Tibial nerve (tissue), 4 donors: ENCODE measurements around the gene STN1.

Source experiments
- CTCF ChIP-seq, 5 experiments: fragments of 200-600 bp in 3 of 5; fragments of 450-650 bp in 2 of 5; sonication (generic) in 3 of 5; IDR thresholded peaks; one replicate each; pipeline ENCODE4 v1.5.1; 2016 to 2019; ENCODE audit warnings: antibody characterized with exemption in 5 of 5, mild to moderate bottlenecking in 3 of 5, moderate library complexity in 2 of 5
- EP300 ChIP-seq, 2 donors: sonication (generic); formaldehyde crosslinking; IDR thresholded peaks; one replicate each; pipeline ENCODE4 v1.6.1; 2017; ENCODE audit warnings: antibody characterized with exemption in 2 of 2, mild to moderate bottlenecking in 1 of 2
- POLR2A ChIP-seq, 2 donors: fragments of 450-650 bp; IDR thresholded peaks; one replicate each; pipeline ENCODE4 v1.6.1; 2017; ENCODE audit warnings: antibody characterized with exemption in 2 of 2, mild to moderate bottlenecking in 2 of 2, moderate library complexity in 2 of 2

GRCh38 chr10:103919648-103920025 is 1.7 kb upstream of the STN1 start:
- no peak for TF ChIP-seq CTCF (IDR thresholded peaks at IDR 0.05)
- TF ChIP-seq POLR2A (IDR thresholded peaks at IDR 0.05): no peak
- TF ChIP-seq EP300 (IDR thresholded peaks at IDR 0.05): no peak
